ENCODE results near the gene RPS3.

Gene RPS3

DNA sequence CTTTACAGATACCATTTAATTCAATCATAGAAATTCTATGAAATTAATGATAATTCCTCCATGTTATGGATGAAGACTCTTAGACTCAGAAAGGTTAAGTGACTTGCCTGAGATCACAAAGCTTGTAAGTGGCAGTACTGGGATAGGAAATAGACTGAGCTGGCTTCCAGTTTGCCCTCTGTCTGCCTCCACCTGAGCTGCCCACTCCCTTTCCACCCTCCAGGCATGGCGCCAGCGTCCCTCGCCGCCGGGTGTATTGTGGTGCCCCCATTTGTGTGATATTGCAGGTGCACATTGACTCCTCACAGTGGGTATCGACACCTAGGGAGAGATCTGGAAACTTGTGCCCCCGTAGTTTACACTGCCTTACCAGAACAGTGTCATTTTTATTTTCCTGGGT is 9.4 kb upstream of the RPS3 start:
- Histone ChIP-seq H3K36me3 (ENCODE audit: control insufficient read depth in 5 of 5, insufficient read depth in 5 of 5, low read length in 5 of 5) (no peaks in the 10 kb centered on the region), H3K9ac (ENCODE audit: low read length in 5 of 5) (no peak overlapping the region), H3K4me1 (ENCODE audit: control insufficient read depth in 5 of 5, insufficient read depth in 5 of 5, low read length in 5 of 5) (peaks cover 3 to 10% (median 5%) of the 10 kb centered on the region in 5 donors), H3K9me3 (ENCODE audit: control insufficient read depth in 5 of 5, low read length in 5 of 5) (no peaks in the 10 kb centered on the region), H3K27ac (ENCODE audit: low read depth, low read length) (no peak overlapping the region), H3K4me3 (ENCODE audit: low read depth in 1 of 5, low read length in 5 of 5) (no peak overlapping the region), H3K27me3 (ENCODE audit: control insufficient read depth in 5 of 5, insufficient read depth in 4 of 5, low read length in 5 of 5) (no peaks in the 10 kb centered on the region)

DNA sequence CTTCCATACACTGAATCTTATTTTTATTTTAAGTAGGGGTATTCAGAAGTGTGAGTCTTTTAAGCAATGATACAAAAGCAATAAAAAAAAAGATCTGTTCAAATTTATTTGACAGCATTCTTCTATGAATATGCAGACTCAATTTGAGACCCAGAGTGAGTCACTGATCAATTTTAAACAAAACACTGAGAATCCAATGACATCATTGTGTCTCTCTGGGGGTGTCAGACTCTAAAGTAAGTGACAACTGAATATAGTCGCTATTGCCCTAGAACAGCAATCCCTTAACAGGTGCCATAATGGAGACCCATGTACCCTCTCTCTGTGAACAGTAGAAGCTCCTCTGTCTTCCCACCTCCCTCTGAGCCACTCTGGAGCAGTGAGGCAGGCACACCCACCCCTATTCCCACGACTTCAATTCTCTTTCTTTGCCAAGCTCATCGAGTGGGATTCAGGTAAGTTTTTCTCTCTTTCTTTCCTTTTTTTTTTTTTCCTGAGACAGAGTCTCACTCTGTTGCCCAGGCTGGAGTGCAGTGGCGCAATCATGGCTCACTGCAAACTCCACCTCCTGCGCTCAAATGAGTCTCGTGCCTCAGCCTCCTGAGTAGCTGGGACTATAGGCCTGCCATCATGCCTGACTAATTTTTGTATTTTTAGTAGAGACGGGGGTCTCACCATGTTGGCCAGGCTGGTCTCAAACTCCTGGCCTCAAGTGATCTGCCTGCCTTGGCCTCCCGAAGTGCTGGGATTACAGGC is 5.1 kb upstream of the RPS3 start:
- H3K9ac ChIP-seq (ENCODE audit: low read length in 5 of 5) = peak overlapping the region in 1 of 5 donors; percentile 25
- H3K9me3 ChIP-seq (ENCODE audit: control insufficient read depth in 5 of 5, low read length in 5 of 5) = no peaks in the 10 kb centered on the region
- H3K4me3 ChIP-seq (ENCODE audit: low read depth in 1 of 5, low read length in 5 of 5) = no peak overlapping the region
- H3K4me1 ChIP-seq (ENCODE audit: control insufficient read depth in 5 of 5, insufficient read depth in 5 of 5, low read length in 5 of 5) = no peaks in the 10 kb centered on the region
- no peaks in the 10 kb centered on the region for H3K27me3 ChIP-seq (ENCODE audit: control insufficient read depth in 5 of 5, insufficient read depth in 4 of 5, low read length in 5 of 5)
- no peaks in the 10 kb centered on the region for H3K36me3 ChIP-seq (ENCODE audit: control insufficient read depth in 5 of 5, insufficient read depth in 5 of 5, low read length in 5 of 5)
- H3K27ac ChIP-seq (ENCODE audit: low read depth, low read length) = no peak overlapping the region

DNA sequence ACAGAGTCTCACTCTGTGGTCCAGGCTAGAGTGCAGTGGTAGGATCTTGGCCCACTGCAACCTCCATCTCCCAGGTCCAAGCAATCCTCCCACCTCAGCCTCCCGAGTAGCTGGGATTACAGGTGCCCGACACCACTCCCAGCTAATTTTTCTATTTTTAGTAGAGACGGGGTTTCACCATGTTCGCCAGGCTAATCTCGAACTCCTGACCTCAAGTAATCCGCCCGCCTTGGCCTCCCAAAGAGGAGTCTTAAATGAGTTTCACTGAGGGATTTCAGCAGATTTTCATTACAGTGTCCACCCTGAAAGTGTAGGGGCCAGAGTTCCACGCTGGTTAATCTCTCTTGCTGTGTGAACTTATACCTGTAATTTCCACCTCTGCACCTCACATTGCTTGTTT is 412 bp upstream of the RPS3 start:
- H3K4me3 ChIP-seq (ENCODE audit: low read depth in 1 of 5, low read length in 5 of 5) = peak overlapping the region in 2 of 5 donors; percentile 86 to 96
- H3K27me3 ChIP-seq (ENCODE audit: control insufficient read depth in 5 of 5, insufficient read depth in 4 of 5, low read length in 5 of 5) = no peaks in the 10 kb centered on the region
- H3K36me3 ChIP-seq (ENCODE audit: control insufficient read depth in 5 of 5, insufficient read depth in 5 of 5, low read length in 5 of 5) = peaks cover 14 to 29% (median 26%) of the 10 kb centered on the region in 5 donors
- H3K9me3 ChIP-seq (ENCODE audit: control insufficient read depth in 5 of 5, low read length in 5 of 5) = no peaks in the 10 kb centered on the region
- H3K4me1 ChIP-seq (ENCODE audit: control insufficient read depth in 5 of 5, insufficient read depth in 5 of 5, low read length in 5 of 5) = peaks cover 0 to 31% (median 24%) of the 10 kb centered on the region in 5 donors
- no peak overlapping the region for H3K27ac ChIP-seq (ENCODE audit: low read depth, low read length)
- peak overlapping the region in 1 of 5 donors; percentile 35 for H3K9ac ChIP-seq (ENCODE audit: low read length in 5 of 5)

DNA sequence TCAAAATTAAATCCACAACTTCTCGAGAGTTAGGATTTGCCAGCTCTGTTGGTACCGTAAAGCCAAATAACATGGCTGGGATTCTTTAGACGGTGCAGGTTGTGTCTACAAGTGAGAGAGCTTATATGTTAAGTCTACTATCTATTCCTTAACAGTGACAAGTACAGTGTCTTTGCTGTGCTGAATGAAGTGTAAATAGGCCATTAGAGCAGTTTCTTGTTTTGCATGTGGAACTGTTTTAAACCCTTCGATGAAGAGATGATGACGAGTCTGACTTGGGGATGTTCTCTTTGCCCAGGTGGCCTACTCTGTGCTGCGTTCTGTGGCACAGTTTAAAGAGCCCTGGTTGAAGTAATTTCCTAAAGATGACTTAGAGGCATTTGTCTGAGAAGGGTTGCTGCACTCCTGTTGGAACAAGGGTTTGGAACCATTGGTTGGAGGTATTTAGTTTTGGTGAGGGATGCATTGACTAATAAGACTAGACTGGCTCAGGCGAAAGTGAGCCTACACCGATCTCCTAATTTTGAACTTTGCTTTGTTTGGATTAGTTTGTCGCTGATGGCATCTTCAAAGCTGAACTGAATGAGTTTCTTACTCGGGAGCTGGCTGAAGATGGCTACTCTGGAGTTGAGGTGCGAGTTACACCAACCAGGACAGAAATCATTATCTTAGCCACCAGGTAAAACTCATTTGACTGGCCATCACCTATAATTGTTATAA is 988 bp downstream of the RPS3 start:
- H3K27ac ChIP-seq (ENCODE audit: low read depth, low read length) = peak overlapping the region; percentile 88
- H3K4me1 ChIP-seq (ENCODE audit: control insufficient read depth in 5 of 5, insufficient read depth in 5 of 5, low read length in 5 of 5) = peaks cover 0 to 31% (median 24%) of the 10 kb centered on the region in 5 donors
- no peaks in the 10 kb centered on the region for H3K27me3 ChIP-seq (ENCODE audit: control insufficient read depth in 5 of 5, insufficient read depth in 4 of 5, low read length in 5 of 5)
- H3K4me3 ChIP-seq (ENCODE audit: low read depth in 1 of 5, low read length in 5 of 5) = peak overlapping the region; percentile 71 to 96 (median 92)
- peaks cover 19 to 43% (median 40%) of the 10 kb centered on the region in 5 donors for H3K36me3 ChIP-seq (ENCODE audit: control insufficient read depth in 5 of 5, insufficient read depth in 5 of 5, low read length in 5 of 5)
- H3K9ac ChIP-seq (ENCODE audit: low read length in 5 of 5) = peak overlapping the region; percentile 75 to 92 (median 85)
- H3K9me3 ChIP-seq (ENCODE audit: control insufficient read depth in 5 of 5, low read length in 5 of 5) = no peaks in the 10 kb centered on the region

DNA sequence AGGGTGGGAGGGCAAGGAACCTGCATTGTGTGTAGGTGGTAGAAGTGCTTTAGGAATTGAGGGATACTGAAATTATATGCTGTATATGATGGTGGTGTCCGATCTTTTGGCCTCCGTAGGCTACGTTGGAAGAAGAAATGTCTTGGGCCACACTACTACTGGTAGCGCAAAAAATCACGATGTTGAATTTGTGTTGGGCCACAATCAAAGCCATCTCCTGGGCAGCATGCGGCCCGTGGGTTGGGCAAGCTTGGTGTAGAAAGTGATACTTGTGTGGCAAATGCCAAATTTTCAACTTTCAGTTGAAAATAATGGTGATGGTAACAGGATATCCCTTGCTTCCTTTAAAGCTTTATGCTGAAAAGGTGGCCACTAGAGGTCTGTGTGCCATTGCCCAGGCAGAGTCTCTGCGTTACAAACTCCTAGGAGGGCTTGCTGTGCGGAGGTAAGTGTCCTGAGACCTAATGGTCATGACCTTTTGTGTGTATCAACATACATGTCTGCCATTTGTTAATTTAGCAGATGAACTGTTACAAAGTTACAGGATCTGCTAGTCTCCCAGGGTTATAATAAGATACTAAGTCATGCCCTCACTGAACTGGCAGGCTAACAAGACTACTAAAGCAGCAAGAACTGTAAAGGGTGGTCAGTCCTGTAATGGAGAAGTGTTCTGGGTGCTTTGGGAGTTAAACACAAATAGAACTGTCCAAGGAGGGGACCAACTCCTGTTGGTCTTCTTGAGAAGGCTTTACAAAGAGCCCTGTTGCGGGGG is 2.9 kb downstream of the RPS3 start:
- no peaks in the 10 kb centered on the region for H3K9me3 ChIP-seq (ENCODE audit: control insufficient read depth in 5 of 5, low read length in 5 of 5)
- H3K9ac ChIP-seq (ENCODE audit: low read length in 5 of 5) = peak overlapping the region in 3 of 5 donors; percentile 15 to 26 (median 21)
- peaks cover 34 to 62% (median 57%) of the 10 kb centered on the region in 5 donors for H3K36me3 ChIP-seq (ENCODE audit: control insufficient read depth in 5 of 5, insufficient read depth in 5 of 5, low read length in 5 of 5)
- peaks cover 0 to 31% (median 24%) of the 10 kb centered on the region in 5 donors for H3K4me1 ChIP-seq (ENCODE audit: control insufficient read depth in 5 of 5, insufficient read depth in 5 of 5, low read length in 5 of 5)
- H3K4me3 ChIP-seq (ENCODE audit: low read depth in 1 of 5, low read length in 5 of 5) = no peak overlapping the region
- H3K27me3 ChIP-seq (ENCODE audit: control insufficient read depth in 5 of 5, insufficient read depth in 4 of 5, low read length in 5 of 5) = no peaks in the 10 kb centered on the region
- H3K27ac ChIP-seq (ENCODE audit: low read depth, low read length) = no peak overlapping the region

DNA sequence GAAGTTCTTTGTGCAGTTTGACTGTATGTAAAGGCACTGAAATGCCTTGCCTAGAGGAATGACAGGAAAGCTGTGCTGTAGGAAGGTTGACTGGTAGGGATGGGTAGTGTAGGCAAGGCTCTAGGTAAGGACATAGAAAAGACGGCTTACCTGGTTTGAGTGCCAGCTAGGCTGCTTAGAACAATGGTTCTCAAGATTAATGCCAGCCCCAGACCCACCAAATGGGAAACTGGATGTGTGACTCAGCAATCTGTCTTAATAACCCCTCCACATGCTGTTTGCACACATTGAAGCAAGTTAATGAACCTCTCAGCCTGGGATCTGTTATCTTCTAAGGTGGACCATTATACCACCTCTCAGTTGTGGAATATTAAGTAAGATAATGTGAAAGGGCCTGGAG is 3.7 kb downstream of the RPS3 start:
- no peak overlapping the region for H3K27ac ChIP-seq (ENCODE audit: low read depth, low read length)
- H3K4me3 ChIP-seq (ENCODE audit: low read depth in 1 of 5, low read length in 5 of 5) = no peak overlapping the region
- peaks cover 34 to 63% (median 57%) of the 10 kb centered on the region in 5 donors for H3K36me3 ChIP-seq (ENCODE audit: control insufficient read depth in 5 of 5, insufficient read depth in 5 of 5, low read length in 5 of 5)
- no peak overlapping the region for H3K9ac ChIP-seq (ENCODE audit: low read length in 5 of 5)
- H3K4me1 ChIP-seq (ENCODE audit: control insufficient read depth in 5 of 5, insufficient read depth in 5 of 5, low read length in 5 of 5) = peaks cover 0 to 31% (median 24%) of the 10 kb centered on the region in 5 donors
- H3K9me3 ChIP-seq (ENCODE audit: control insufficient read depth in 5 of 5, low read length in 5 of 5) = no peaks in the 10 kb centered on the region
- H3K27me3 ChIP-seq (ENCODE audit: control insufficient read depth in 5 of 5, insufficient read depth in 4 of 5, low read length in 5 of 5) = no peaks in the 10 kb centered on the region

DNA sequence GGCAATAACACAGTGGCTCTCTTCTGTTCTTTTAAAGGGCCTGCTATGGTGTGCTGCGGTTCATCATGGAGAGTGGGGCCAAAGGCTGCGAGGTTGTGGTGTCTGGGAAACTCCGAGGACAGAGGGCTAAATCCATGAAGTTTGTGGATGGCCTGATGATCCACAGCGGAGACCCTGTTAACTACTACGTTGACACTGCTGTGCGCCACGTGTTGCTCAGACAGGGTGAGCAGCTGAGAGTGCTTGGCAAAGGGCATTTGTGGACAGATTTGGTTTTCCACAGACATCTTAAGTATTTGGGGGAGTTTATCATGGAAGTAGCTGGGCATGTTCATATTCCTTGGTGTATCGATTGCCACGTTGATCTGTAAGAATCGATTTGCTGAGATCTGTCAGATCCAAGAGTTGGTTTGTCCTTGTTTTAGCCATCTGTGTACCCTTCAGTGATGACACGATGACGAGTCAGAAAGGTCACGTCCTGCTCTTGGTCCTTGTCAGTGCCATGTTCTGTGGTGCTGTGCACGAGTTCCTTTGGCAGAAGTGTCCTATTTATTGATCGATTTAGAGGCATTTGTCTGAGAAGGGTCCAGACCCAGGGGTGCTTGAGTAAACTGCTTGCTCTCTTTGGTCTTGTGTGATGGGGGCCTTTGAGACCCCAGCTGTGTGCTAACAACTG is 4.8 kb downstream of the RPS3 start:
- Histone ChIP-seq H3K4me3 (ENCODE audit: low read depth in 1 of 5, low read length in 5 of 5) (no peak overlapping the region), H3K27me3 (ENCODE audit: control insufficient read depth in 5 of 5, insufficient read depth in 4 of 5, low read length in 5 of 5) (no peaks in the 10 kb centered on the region), H3K36me3 (ENCODE audit: control insufficient read depth in 5 of 5, insufficient read depth in 5 of 5, low read length in 5 of 5) (peaks cover 34 to 63% (median 57%) of the 10 kb centered on the region in 5 donors), H3K9ac (ENCODE audit: low read length in 5 of 5) (no peak overlapping the region), H3K9me3 (ENCODE audit: control insufficient read depth in 5 of 5, low read length in 5 of 5) (no peaks in the 10 kb centered on the region), H3K27ac (ENCODE audit: low read depth, low read length) (no peak overlapping the region), H3K4me1 (ENCODE audit: control insufficient read depth in 5 of 5, insufficient read depth in 5 of 5, low read length in 5 of 5) (peaks cover 0 to 31% (median 24%) of the 10 kb centered on the region in 5 donors)

DNA sequence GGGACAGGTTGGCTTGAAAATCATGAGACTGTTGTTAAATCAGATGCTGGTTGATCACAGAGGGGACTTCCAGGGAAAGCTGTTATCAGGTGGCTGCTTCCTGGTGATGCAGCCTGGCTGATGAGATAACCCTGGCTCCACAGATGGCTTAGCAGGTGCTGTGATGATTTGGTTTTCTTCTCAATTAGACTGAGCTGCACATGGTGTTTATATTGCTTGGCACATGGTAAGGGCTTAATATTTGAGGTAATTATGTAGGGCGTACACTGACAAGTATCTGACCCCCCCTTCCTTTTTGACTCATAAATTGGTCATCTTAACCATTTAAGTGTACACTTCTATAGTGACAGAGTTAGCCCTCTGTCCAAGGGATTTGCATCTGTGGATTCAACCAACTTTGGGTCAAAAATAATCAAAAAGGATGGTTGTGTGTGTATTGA is 7.0 kb downstream of the RPS3 start:
- H3K27ac ChIP-seq (ENCODE audit: low read depth, low read length) = no peak overlapping the region
- no peaks in the 10 kb centered on the region for H3K9me3 ChIP-seq (ENCODE audit: control insufficient read depth in 5 of 5, low read length in 5 of 5)
- peaks cover 0 to 12% (median 7%) of the 10 kb centered on the region in 5 donors for H3K4me1 ChIP-seq (ENCODE audit: control insufficient read depth in 5 of 5, insufficient read depth in 5 of 5, low read length in 5 of 5)
- no peak overlapping the region for H3K9ac ChIP-seq (ENCODE audit: low read length in 5 of 5)
- H3K4me3 ChIP-seq (ENCODE audit: low read depth in 1 of 5, low read length in 5 of 5) = no peak overlapping the region
- peaks cover 34 to 59% (median 55%) of the 10 kb centered on the region in 5 donors for H3K36me3 ChIP-seq (ENCODE audit: control insufficient read depth in 5 of 5, insufficient read depth in 5 of 5, low read length in 5 of 5)
- no peaks in the 10 kb centered on the region for H3K27me3 ChIP-seq (ENCODE audit: control insufficient read depth in 5 of 5, insufficient read depth in 4 of 5, low read length in 5 of 5)

DNA sequence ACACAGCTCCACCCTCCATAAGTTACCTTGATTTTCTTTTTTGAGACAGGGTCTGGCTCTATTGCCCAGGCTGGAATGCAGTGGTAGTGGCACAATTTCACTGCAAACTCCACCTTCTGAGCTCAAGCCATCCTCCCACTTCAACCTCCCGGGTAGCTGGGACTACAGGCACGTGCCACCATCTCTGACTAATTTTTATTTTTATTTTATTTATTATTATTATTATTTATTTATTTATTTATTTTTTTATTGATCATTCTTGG is 9.6 kb downstream of the RPS3 start:
- H3K4me1 ChIP-seq (ENCODE audit: control insufficient read depth in 5 of 5, insufficient read depth in 5 of 5, low read length in 5 of 5) = no peaks in the 10 kb centered on the region
- H3K36me3 ChIP-seq (ENCODE audit: control insufficient read depth in 5 of 5, insufficient read depth in 5 of 5, low read length in 5 of 5) = peaks cover 23 to 56% (median 38%) of the 10 kb centered on the region in 5 donors
- H3K9ac ChIP-seq (ENCODE audit: low read length in 5 of 5) = no peak overlapping the region
- H3K27me3 ChIP-seq (ENCODE audit: control insufficient read depth in 5 of 5, insufficient read depth in 4 of 5, low read length in 5 of 5) = no peaks in the 10 kb centered on the region
- no peak overlapping the region for H3K27ac ChIP-seq (ENCODE audit: low read depth, low read length)
- no peaks in the 10 kb centered on the region for H3K9me3 ChIP-seq (ENCODE audit: control insufficient read depth in 5 of 5, low read length in 5 of 5)
- no peak overlapping the region for H3K4me3 ChIP-seq (ENCODE audit: low read depth in 1 of 5, low read length in 5 of 5)

Measured in subcutaneous abdominal adipose tissue (tissue), 5 donors.